Activated CD4-positive, alpha-beta T cell treated with anti-CD3 and anti-CD28 coated beads, Interleukin-2, Interleukin-6, amounts not matched to agents 100 ng/mL and 50 ng/mL, durations not matched to agents 16 hours and 8 hours (primary cell): Measurements from ENCODE around the gene EHMT1.

Experiments used
- DNase-seq: peaks from one replicate; pipeline ENCODE4 v3.0.0-alpha.2; 2020

The EHMT1 gene

GRCh38 chr9:137647096-137647714 is 28.4 kb downstream of the EHMT1 start:
- DNase-seq, result no peak

DNA sequence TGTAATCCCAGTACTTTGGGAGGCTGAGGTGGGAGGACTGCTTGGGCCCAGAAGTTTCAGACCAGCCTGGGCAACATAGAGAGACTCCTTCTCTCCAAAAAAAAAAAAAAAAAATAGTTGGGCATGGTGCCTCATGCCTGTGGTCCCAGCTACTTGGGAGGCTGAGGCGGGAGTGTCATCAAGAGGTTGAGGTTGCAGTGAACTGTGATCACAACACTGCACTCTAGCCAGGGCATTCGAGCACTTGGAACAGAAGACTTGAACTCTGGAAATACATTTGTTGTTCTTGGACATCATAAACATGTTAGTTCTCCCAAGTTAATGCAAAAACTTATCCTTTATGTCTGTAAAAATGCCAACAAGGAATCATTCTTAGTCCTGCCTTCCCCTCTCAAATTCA is 29.6 kb downstream of the EHMT1 start:
- no peak for DNase-seq

DNA sequence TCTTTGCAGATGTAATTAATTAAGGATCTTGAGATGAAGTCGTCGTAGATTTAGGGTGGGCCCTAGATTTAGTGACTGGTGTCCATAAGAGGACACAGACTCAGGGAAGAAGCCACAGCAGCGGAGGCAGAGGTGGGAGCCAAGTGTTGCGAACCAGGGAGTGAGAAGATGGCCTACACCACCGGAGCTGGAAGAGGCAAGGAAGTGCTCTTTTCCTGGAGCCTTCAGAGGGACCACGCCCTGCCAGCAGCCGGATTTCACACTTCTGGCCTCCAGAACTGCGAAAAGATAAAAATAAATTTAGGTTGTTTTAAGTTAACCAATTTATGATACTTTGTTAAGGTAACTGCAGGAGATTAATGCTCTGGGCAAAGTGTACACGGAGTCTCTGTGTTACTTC is 30.7 kb downstream of the EHMT1 start:
- DNase-seq, result no peak

DNA sequence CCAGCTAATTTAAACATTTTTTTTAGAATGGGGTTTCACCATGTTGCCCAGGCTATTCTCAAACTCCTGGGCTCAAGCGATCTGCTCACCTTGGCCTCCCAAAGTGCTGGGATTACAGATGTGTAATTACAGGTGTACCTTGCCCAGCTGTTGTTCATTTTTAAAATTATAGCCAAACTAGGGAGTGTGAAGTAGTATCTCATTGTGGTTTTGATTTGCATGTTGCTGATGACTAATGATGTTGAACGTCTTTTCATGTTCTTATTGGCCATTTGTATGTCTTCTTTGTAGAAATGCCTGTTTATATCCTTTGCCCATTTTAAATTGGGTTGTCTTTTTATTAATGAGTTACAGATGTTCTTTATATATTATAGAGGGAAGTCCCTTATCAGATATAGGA is 31.5 kb downstream of the EHMT1 start:
- DNase-seq, result no peak

DNA sequence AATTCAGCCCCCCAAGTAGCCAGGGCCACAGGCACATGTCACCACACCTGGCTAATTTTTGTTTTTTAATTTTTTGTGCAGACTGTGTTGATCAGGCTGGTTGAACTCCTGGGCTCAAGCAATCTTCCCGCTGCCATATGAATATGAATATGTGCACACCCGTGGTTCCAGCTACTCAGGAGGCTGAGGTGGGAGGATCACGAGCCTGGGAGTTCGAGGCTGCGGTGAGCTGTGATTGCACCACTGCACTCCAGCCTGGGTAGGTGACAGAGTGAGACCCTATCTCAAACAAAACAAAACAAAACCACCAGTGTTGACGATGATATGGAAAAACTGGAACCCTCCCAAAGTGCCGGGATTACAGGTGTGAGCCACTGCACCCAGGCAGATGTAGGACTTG is 32.0 kb downstream of the EHMT1 start:
- no peak for DNase-seq

DNA sequence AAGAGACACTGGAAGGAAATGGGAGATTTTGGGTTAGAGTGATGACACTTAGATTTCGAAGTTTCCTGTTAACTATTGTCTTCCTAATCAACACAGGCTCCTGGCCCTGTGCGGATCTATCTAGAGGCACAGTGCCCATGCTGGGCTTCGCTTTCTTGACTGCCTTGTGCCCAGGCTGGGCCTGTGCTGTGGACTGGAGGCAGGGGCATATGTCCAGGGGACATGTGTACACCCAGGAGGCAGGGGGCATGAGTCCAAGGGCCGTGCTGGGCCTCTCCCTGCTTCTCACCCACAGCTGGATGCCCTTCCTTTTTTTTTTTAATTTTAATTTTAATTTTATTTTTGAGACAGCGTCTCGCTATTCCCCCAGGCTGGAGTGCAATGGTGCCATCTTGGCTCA is 37.6 kb downstream of the EHMT1 start:
- no peak for DNase-seq

- DNase-seq, result no peak
Observed at GRCh38 chr9:137657606-137658005, 38.8 kb downstream of the EHMT1 start.

DNA sequence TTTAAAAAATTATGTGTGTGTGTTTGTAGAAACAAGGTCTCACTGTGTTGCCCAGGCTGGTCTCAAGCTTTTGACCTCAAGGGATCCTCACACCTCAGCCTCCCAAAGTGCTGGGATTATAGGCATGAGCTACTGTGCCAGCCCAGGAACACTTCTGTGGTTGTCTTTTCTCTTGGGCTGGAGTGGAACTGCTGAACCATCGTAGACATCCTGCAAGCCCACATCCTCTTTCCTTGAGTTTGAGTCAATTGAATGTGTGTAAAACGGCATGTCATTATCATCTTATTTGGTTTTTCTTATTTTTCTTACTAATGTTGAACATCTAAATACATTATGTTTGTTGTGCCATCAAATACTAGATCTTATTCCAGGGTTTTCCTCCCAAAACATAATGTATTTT is 40.0 kb downstream of the EHMT1 start:
- no peak for DNase-seq

GRCh38 chr9:137660144-137660543 is 41.3 kb downstream of the EHMT1 start:
- DNase-seq, result no peak

- DNase-seq, result no peak
Observed at GRCh38 chr9:137663584-137663983, 44.8 kb downstream of the EHMT1 start.

- no peak for DNase-seq
Observed at GRCh38 chr9:137664676-137665075, 45.9 kb downstream of the EHMT1 start.

DNA sequence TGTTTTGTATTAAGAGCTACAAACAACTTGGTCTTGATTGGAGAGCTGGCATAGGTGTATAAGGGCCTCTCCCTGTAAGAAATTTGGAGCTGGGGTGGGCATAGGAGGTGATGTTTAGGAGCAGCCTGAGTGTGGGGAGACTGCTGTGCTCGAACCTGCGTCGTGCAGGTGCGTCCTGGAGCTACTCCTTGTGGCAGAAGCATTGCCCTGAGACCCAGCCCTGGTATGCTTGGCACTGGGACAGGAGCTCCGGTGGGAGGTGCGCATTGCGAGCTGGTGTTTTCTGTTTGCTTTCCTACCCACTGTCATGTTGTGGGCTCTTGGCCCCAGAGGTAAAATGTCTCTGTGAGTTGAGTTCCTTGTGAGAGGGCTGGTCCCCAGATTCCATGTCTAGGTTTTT is 46.4 kb downstream of the EHMT1 start:
- no peak for DNase-seq

DNA sequence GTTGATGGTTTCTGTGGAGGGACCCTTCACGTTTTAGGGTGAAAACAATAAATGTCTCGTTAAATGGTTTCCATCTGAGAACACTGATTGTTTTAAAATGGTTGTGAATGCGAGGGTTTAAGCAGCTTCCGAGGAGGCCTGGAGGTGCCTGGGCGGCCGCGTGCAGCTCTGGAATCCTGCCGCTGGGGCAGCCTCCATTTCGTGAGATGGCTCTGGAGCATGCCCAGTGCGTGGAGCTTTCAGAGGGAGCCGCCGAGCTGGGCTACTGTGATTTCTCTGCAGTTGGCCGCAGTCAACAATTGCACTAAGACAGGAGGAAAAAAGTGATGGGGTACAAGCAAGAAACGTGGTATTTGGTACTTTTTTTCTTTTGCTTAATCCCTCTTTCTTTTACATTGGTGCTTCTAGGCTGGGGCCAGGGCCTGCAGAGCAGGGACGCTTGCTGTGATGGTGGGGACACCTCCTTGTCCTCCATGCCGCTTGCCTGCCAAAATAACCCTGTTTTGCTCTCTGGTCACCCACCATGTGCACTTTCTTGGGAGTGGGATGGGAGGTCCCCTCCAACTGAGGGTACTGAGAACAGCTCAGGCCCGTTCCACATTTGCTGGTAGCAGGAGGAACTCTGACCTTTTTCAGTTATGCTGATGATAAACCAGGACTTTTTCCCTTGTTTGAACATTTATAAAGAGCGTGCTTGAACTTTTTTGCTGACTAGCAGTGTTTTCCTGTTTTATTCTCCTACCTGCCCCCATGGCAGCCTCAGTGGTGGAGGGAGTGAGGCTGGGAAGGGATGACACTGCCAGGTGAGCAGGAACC is 47.1 kb downstream of the EHMT1 start:
- DNase-seq, result no peak

- no peak for DNase-seq
Observed at GRCh38 chr9:137666513-137666822, 47.7 kb downstream of the EHMT1 start.

GRCh38 chr9:137666955-137667670 is 48.3 kb downstream of the EHMT1 start:
- DNase-seq, result no peak

- DNase-seq, result no peak
Observed at GRCh38 chr9:137668203-137668602, 49.4 kb downstream of the EHMT1 start.

DNA sequence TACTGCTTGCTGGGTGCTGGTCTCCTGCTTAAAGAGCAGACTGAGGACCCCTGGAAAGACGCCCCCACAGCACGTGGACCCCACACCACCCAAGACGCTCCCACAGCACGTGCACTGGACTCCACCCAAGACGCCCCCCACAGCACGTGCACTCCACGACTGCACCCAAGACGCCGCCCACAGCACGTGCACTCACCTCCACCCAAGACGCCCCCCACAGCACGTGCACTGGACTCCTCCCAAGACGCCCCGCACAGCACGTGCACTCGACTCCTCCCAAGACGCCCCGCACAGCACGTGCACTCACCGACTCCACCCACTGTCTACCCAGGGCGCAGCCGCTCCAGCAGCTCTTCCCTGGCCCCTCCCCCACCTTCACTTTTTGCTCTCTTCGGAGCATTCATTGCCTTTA is 50.5 kb downstream of the EHMT1 start:
- DNase-seq, result no peak

- no peak for DNase-seq
Observed at GRCh38 chr9:137670391-137671195, 51.8 kb downstream of the EHMT1 start.

GRCh38 chr9:137671196-137671538 is 52.4 kb downstream of the EHMT1 start:
- no peak for DNase-seq

DNA sequence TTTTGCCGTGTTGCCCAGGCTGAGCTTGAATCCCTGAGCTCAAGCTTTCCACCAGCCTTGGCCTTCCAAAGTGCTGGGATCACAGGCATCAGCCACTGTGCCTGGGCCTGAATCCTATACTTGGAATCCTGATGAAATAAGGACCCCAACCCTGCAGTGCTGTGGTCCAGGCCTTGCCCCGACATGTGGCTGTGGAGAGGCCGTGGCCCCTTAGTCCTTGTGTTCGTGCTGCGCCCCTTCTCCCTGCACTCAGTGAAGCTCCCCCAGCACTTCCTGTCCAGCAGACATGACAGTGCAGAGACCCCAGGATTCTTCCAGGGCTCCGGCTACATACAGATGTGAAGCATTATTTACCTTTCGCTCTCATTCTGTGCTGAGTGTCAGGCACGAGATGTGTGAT is 52.9 kb downstream of the EHMT1 start:
- DNase-seq, result no peak

GRCh38 chr9:137672907-137673791 is 54.3 kb downstream of the EHMT1 start:
- peak; percentile 69 for DNase-seq

DNA sequence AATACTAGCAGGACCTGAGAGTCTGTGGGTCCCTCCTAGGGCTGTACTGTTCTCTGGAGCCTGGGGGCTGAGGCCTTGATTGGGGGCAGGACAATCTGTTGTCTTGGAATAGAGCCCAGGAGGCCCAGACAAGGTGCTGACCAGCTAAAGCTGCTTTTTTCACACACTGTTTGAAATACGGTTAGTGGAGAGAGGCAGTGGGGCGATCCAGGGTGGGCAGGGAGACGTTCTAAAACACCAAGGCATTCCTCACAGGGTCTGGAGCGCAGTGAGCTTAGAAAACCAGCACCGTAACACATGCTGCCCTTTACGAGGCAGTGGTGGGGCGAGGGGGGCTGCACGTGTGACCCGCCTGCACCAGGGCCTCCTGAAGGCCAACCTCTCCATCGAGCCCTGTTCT is 55.1 kb downstream of the EHMT1 start:
- DNase-seq, result no peak
